Spinal cord (tissue), 10 donors: Measurements from ENCODE around the gene ENTR1. TPM values are rescaled to one million over a fixed set of nuclear protein-coding genes. Genes with fewer than 3 reads are reported as not detected.

Experiments used
- DNase-seq, 6 donors: peaks; one replicate each; pipeline versions ENCODE4 v3.0.0 to v3.0.0-alpha.2; 2013 to 2015; ENCODE audit warnings: low spot score in 6 of 6, low read depth in 4 of 6
- H3K27ac ChIP-seq: one replicate; pipeline ENCODE4 v1.5.1; 2013; ENCODE audit warnings: low read depth, low read length, control low read depth
- H3K27me3 ChIP-seq: one replicate; pipeline ENCODE4 v1.6.1; 2013; ENCODE audit warnings: low read length; ENCODE audit not compliant: control insufficient read depth, insufficient read depth
- H3K36me3 ChIP-seq: one replicate; pipeline ENCODE4 v1.6.1; 2013; ENCODE audit warnings: low read length; ENCODE audit not compliant: control insufficient read depth, insufficient read depth
- H3K4me1 ChIP-seq: one replicate; pipeline ENCODE4 v1.6.1; 2013; ENCODE audit warnings: low read length; ENCODE audit not compliant: control insufficient read depth, insufficient read depth
- H3K4me3 ChIP-seq: one replicate; pipeline ENCODE4 v1.5.1; 2013; ENCODE audit warnings: low read depth, low read length, control low read depth
- H3K9me3 ChIP-seq: one replicate; pipeline ENCODE4 v1.6.1; 2013; ENCODE audit warnings: low read length; ENCODE audit not compliant: control insufficient read depth, insufficient read depth
- WGBS: methylation state at CpG from one replicate; pipeline ENCODE4 v1.1.5; 2013; ENCODE audit warnings: missing lambda C conversion rate; ENCODE audit not compliant: insufficient coverage; 5-methylcytosine and 5-hydroxymethylcytosine counted together
- polyA plus RNA-seq, 2 donors: library from polyadenylated mRNA; unstranded; fragments of 120-200 nt; gene quantifications; one replicate each; pipeline ENCODE4 v1.2.1, GENCODE V29; 2013; ENCODE audit not compliant: insufficient read length in 2 of 2
- total RNA-seq, 2 donors: library from RNA; depleted of rRNA in 1 of 2; stranded (reverse); fragments of 120-200 nt in 1 of 2; fragments of >200 nt in 1 of 2; gene quantifications; one replicate each; pipeline versions ENCODE4 v1.2.3 to v1.2.4, GENCODE V29; 2013 to 2014
- donor health status: healthy.

ENTR1 gene
- total and polyA plus RNA-seq, 4 donors: 22.9 to 69.7 (median 42.7) TPM

- DNase-seq: no peak
Measured at GRCh38 chr9:136352682-136353081, 57.7 kb downstream of the ENTR1 start.

More at GRCh38 chr9:136352682-136353081, 57.7 kb downstream of the ENTR1 start:
- H3K4me3 ChIP-seq: no peak overlapping the region
- WGBS: 78% methylated on average over 16 of the region's 16 CpGs
- peaks cover 96% of the 10 kb centered on the region for H3K36me3 ChIP-seq
- peaks cover 30% of the 10 kb centered on the region for H3K4me1 ChIP-seq
- no peaks in the 10 kb centered on the region for H3K9me3 ChIP-seq
- no peaks in the 10 kb centered on the region for H3K27me3 ChIP-seq
- no peak overlapping the region for H3K27ac ChIP-seq

Other genes starting within 250 kb of the ENTR1 start
- gene LHX3, start 205.5 kb downstream of the ENTR1 start, total RNA-seq: under 1 TPM in 1 of 2 donors, not detected in 1; 0.50 TPM
- 1 to 10 TPM; 1.5 to 2.7 TPM for gene LHX3, start 205.5 kb downstream of the ENTR1 start, polyA plus RNA-seq
- 10 to 100 TPM in 1 of 2 donors, 1 to 10 TPM in 1; 7.2 to 10.5 TPM for gene QSOX2, start 164.8 kb downstream of the ENTR1 start, total RNA-seq
- gene QSOX2, start 164.8 kb downstream of the ENTR1 start, polyA plus RNA-seq: 10 to 100 TPM; 16.8 to 17.0 TPM
- under 1 TPM; 0.10 to 0.33 TPM for gene CCDC187, start 106.5 kb downstream of the ENTR1 start, total RNA-seq
- gene CCDC187, start 106.5 kb downstream of the ENTR1 start, polyA plus RNA-seq: under 1 TPM; 0.05 to 0.21 TPM
- 10 to 100 TPM; 29.2 to 71.5 TPM for gene GPSM1, start 83.1 kb downstream of the ENTR1 start, total RNA-seq
- 100 to 1,000 TPM; 113 to 116 TPM for gene GPSM1, start 83.1 kb downstream of the ENTR1 start, polyA plus RNA-seq
- 10 to 100 TPM in 1 of 2 donors, 1 to 10 TPM in 1; 6.2 to 35.6 TPM for gene DNLZ, start 46.9 kb downstream of the ENTR1 start, total RNA-seq
- gene DNLZ, start 46.9 kb downstream of the ENTR1 start, polyA plus RNA-seq: 10 to 100 TPM; 29.1 to 29.5 TPM
- gene CARD9, start 36.9 kb downstream of the ENTR1 start, total RNA-seq: 1 to 10 TPM; 2.3 to 2.4 TPM
- gene CARD9, start 36.9 kb downstream of the ENTR1 start, polyA plus RNA-seq: 1 to 10 TPM; 3.3 to 3.4 TPM
- gene SNAPC4, start 10.4 kb downstream of the ENTR1 start, total RNA-seq: 1 to 10 TPM; 5.7 to 6.7 TPM
- 10 to 100 TPM; 14.3 to 17.9 TPM for gene SNAPC4, start 10.4 kb downstream of the ENTR1 start, polyA plus RNA-seq
- gene PMPCA, start within 50 bp of the ENTR1 start, total RNA-seq: 10 to 100 TPM; 22.8 to 35.0 TPM
- 10 to 100 TPM; 54.3 to 57.4 TPM for gene PMPCA, start within 50 bp of the ENTR1 start, polyA plus RNA-seq
- gene INPP5E, start 29.2 kb upstream of the ENTR1 start, total RNA-seq: 10 to 100 TPM in 1 of 2 donors, 1 to 10 TPM in 1; 7.7 to 13.3 TPM
- 10 to 100 TPM; 33.4 to 33.5 TPM for gene INPP5E, start 29.2 kb upstream of the ENTR1 start, polyA plus RNA-seq
- 10 to 100 TPM; 25.1 to 29.9 TPM for gene SEC16A, start 72.4 kb upstream of the ENTR1 start, total RNA-seq
- gene SEC16A, start 72.4 kb upstream of the ENTR1 start, polyA plus RNA-seq: 10 to 100 TPM; 60.3 to 60.9 TPM
- 10 to 100 TPM; 28.2 to 37.8 TPM for gene NOTCH1, start 135.4 kb upstream of the ENTR1 start, total RNA-seq
- gene NOTCH1, start 135.4 kb upstream of the ENTR1 start, polyA plus RNA-seq: 10 to 100 TPM; 62.2 to 75.9 TPM